ENCODE measurements around the gene ZBTB25.

Gene ZBTB25

GRCh38 chr14:64509036-64509435 is 5.4 kb upstream of the ZBTB25 start:
- peak overlapping the region; percentile 92 for H3K4me3 ChIP-seq (ENCODE audit: low read length)

GRCh38 chr14:64508215-64508776 is 4.7 kb upstream of the ZBTB25 start:
- Histone ChIP-seq H3K9ac (ENCODE audit: low read length) (peak overlapping the region; percentile 96), H3K4me1 (ENCODE audit: control insufficient read depth, insufficient read depth, low read length) (peaks cover 56% of the 10 kb centered on the region), H3K27me3 (replicated peaks; ENCODE audit: control insufficient read depth, insufficient read depth, low read length) (no peaks in the 10 kb centered on the region), H3K4me3 (ENCODE audit: low read length) (peak overlapping the region; percentile 92), H3K9me3 (ENCODE audit: control insufficient read depth, low read length) (no peaks in the 10 kb centered on the region), H3K36me3 (ENCODE audit: control insufficient read depth, insufficient read depth, low read length, severe bottlenecking) (peaks cover 4% of the 10 kb centered on the region)
- DNase-seq (ENCODE audit: low read depth): no peak

More at GRCh38 chr14:64509036-64509435, 5.4 kb upstream of the ZBTB25 start:
- no peak overlapping the region for H3K9ac ChIP-seq (ENCODE audit: low read length)
- peaks cover 58% of the 10 kb centered on the region for H3K4me1 ChIP-seq (ENCODE audit: control insufficient read depth, insufficient read depth, low read length)
- no peaks in the 10 kb centered on the region for H3K27me3 ChIP-seq (replicated peaks; ENCODE audit: control insufficient read depth, insufficient read depth, low read length)
- no peaks in the 10 kb centered on the region for H3K9me3 ChIP-seq (ENCODE audit: control insufficient read depth, low read length)
- H3K36me3 ChIP-seq (ENCODE audit: control insufficient read depth, insufficient read depth, low read length, severe bottlenecking): peaks cover 6% of the 10 kb centered on the region
- DNase-seq (ENCODE audit: low read depth): no peak

- Histone ChIP-seq H3K27me3 (replicated peaks; ENCODE audit: control insufficient read depth, insufficient read depth, low read length) (no peaks in the 10 kb centered on the region), H3K4me3 (ENCODE audit: low read length) (peak overlapping the region; percentile 92), H3K9me3 (ENCODE audit: control insufficient read depth, low read length) (no peaks in the 10 kb centered on the region), H3K36me3 (ENCODE audit: control insufficient read depth, insufficient read depth, low read length, severe bottlenecking) (peaks cover 4% of the 10 kb centered on the region), H3K4me1 (ENCODE audit: control insufficient read depth, insufficient read depth, low read length) (peaks cover 58% of the 10 kb centered on the region), H3K9ac (ENCODE audit: low read length) (peak overlapping the region; percentile 96)
- peak; percentile 46 for DNase-seq (ENCODE audit: low read depth)
Observed at GRCh38 chr14:64507376-64508156, 3.9 kb upstream of the ZBTB25 start.

GRCh38 chr14:64506721-64507120 is 3.1 kb upstream of the ZBTB25 start:
- H3K4me3 ChIP-seq (ENCODE audit: low read length): peak overlapping the region; percentile 92
- H3K4me1 ChIP-seq (ENCODE audit: control insufficient read depth, insufficient read depth, low read length): peaks cover 60% of the 10 kb centered on the region
- peaks cover 3% of the 10 kb centered on the region for H3K36me3 ChIP-seq (ENCODE audit: control insufficient read depth, insufficient read depth, low read length, severe bottlenecking)
- DNase-seq (ENCODE audit: low read depth): peak; percentile 22
- H3K9me3 ChIP-seq (ENCODE audit: control insufficient read depth, low read length): no peaks in the 10 kb centered on the region
- H3K27me3 ChIP-seq (replicated peaks; ENCODE audit: control insufficient read depth, insufficient read depth, low read length): no peaks in the 10 kb centered on the region
- peak overlapping the region; percentile 96 for H3K9ac ChIP-seq (ENCODE audit: low read length)

DNA sequence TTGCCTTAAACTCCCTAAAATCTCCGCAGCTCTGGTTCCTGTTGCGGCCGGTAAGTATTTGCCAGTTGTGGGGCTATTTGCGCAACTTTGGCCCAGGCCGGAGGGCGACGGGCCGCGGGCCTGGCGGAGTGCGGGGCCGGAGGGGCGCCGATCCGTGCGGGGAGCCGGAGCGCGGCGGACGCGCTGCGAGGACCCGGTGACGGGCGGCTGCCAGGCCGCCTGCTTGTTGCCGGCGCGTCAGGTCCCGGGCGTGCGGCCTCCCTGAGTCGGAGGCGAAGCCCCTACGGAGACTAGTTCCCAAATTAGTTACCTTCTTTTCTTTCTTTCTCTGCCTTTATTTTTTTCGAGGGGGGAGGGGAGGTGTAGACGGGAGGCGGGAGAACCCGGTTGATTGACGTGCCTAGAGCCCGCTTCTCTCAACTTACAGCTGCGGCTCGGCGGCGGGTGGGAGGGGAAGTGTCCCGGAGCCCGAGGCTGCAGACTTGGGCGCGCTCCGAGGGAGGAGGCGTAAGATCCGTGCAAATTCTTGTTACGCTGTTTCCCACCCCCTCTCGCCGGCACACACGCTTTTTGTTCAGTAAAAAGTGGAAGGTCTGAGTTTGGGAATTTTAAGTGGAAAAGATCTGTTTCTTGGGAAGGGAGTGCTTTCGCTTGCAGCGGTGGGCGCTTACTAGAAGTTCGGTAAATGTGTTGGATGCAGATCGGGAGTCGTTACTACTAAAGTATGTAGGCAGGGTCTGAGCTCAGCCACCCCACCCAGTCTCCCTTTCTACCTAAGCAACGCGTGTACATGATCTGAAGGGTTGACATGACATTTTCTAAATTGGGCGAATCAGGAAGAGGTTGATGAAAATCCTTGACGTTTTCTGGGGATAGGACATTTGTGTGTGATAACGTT is 1.5 kb upstream of the ZBTB25 start:
- Histone ChIP-seq H3K9me3 (ENCODE audit: control insufficient read depth, low read length) (no peaks in the 10 kb centered on the region), H3K4me1 (ENCODE audit: control insufficient read depth, insufficient read depth, low read length) (peaks cover 61% of the 10 kb centered on the region), H3K27me3 (replicated peaks; ENCODE audit: control insufficient read depth, insufficient read depth, low read length) (no peaks in the 10 kb centered on the region), H3K36me3 (ENCODE audit: control insufficient read depth, insufficient read depth, low read length, severe bottlenecking) (no peaks in the 10 kb centered on the region), H3K9ac (ENCODE audit: low read length) (peak overlapping the region; percentile 96), H3K4me3 (ENCODE audit: low read length) (peak overlapping the region; percentile 92)
- peak; percentile 96 for DNase-seq (ENCODE audit: low read depth)

GRCh38 chr14:64504310-64504896 is 765 bp upstream of the ZBTB25 start, which contains the start of gene ZBTB1:
Gene ZBTB1 (plus strand): TSS chr14:64504770. CDS start chr14:64521505, 16,735 bp downstream.
- Histone ChIP-seq H3K4me1 (ENCODE audit: control insufficient read depth, insufficient read depth, low read length) (peaks cover 64% of the 10 kb centered on the region), H3K36me3 (ENCODE audit: control insufficient read depth, insufficient read depth, low read length, severe bottlenecking) (no peaks in the 10 kb centered on the region)
- DNase-seq (ENCODE audit: low read depth): peak; percentile 93

DNA sequence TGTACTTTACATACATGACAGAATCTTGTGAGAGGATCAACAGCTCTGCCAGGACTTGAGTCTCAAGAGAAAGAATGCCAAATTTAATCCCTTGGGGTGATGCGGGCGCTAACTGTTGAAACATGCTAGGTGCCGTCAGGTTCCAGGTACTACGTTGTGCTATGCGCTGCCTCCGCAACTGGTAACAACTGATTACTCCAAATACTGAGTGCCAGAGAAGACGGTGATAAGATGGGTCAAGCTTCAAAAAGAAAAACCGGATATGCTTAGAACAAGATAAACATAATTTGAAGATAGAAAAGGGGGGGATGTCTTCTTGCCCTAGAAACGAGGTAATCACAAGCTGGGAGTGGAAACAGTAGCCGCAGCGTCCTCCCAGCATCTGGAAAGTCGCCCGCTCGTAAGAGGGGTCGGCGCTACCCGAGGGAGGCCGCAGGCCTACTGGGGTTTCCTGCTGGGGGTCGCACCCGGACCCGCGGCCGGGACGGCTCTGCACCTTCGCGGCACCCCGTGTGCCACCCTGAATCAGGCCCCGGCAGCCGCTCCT is 678 bp downstream of the ZBTB25 start:
- Histone ChIP-seq H3K9me3 (ENCODE audit: control insufficient read depth, low read length) (no peaks in the 10 kb centered on the region), H3K4me3 (ENCODE audit: low read length) (peak overlapping the region; percentile 92), H3K9ac (ENCODE audit: low read length) (peak overlapping the region; percentile 96), H3K36me3 (ENCODE audit: control insufficient read depth, insufficient read depth, low read length, severe bottlenecking) (peaks cover 4% of the 10 kb centered on the region), H3K27me3 (replicated peaks; ENCODE audit: control insufficient read depth, insufficient read depth, low read length) (no peaks in the 10 kb centered on the region), H3K4me1 (ENCODE audit: control insufficient read depth, insufficient read depth, low read length) (peaks cover 50% of the 10 kb centered on the region)
- peak; percentile 52 for DNase-seq (ENCODE audit: low read depth)

More at GRCh38 chr14:64504310-64504896, 765 bp upstream of the ZBTB25 start, which contains the start of gene ZBTB1:
- Histone ChIP-seq H3K9ac (ENCODE audit: low read length) (peak within 1 kb of the TSS; percentile 96), H3K9me3 (ENCODE audit: control insufficient read depth, low read length) (no peaks in the 10 kb centered on the region), H3K27me3 (replicated peaks; ENCODE audit: control insufficient read depth, insufficient read depth, low read length) (no peaks in the 10 kb centered on the region), H3K4me3 (ENCODE audit: low read length) (peak within 1 kb of the TSS; percentile 92)

GRCh38 chr14:64502456-64502855 is 1.2 kb downstream of the ZBTB25 start:
- peaks cover 45% of the 10 kb centered on the region for H3K4me1 ChIP-seq (ENCODE audit: control insufficient read depth, insufficient read depth, low read length)
- no peaks in the 10 kb centered on the region for H3K9me3 ChIP-seq (ENCODE audit: control insufficient read depth, low read length)
- peak overlapping the region; percentile 92 for H3K4me3 ChIP-seq (ENCODE audit: low read length)
- H3K27me3 ChIP-seq (replicated peaks; ENCODE audit: control insufficient read depth, insufficient read depth, low read length): no peaks in the 10 kb centered on the region
- no peak for DNase-seq (ENCODE audit: low read depth)
- H3K36me3 ChIP-seq (ENCODE audit: control insufficient read depth, insufficient read depth, low read length, severe bottlenecking): peaks cover 9% of the 10 kb centered on the region
- peak overlapping the region; percentile 96 for H3K9ac ChIP-seq (ENCODE audit: low read length)

DNA sequence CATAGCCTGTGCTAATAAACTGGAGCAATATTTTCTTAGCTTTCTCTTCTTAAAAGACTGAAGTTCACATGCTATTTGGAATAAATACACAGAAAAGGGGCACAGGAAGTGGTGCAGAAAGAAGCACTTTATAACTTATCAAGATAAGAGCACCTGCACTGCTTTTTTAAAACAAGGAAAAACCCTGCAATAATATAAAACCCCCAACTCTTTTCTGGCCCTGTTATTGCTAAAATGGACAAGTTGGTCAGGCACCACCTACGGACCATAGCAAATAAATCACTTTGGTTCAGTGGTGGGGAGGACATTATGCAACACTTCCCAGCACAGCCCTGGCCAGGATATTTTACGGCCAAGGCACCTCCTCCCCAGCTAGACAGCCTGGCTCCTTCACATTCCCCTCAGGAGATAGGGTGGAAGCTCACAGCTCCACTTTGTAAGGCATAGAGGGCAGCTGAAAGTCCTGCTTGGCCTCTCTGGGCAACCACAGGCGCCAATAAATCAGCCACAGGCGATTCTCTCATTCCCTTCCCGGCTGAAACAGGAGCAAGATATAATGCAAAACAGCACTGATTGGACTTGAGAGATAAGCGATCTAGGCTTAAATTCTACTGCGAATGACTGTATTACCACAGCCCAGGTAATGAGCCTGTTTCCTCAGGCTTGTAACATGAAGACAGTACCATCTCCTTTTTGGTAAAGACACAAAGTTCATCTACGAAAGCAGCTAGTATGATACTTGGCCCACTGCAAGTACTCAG is 2.0 kb downstream of the ZBTB25 start:
- peak overlapping the region; percentile 96 for H3K9ac ChIP-seq (ENCODE audit: low read length)
- peak overlapping the region; percentile 92 for H3K4me3 ChIP-seq (ENCODE audit: low read length)
- no peaks in the 10 kb centered on the region for H3K27me3 ChIP-seq (replicated peaks; ENCODE audit: control insufficient read depth, insufficient read depth, low read length)
- peaks cover 9% of the 10 kb centered on the region for H3K36me3 ChIP-seq (ENCODE audit: control insufficient read depth, insufficient read depth, low read length, severe bottlenecking)
- H3K9me3 ChIP-seq (ENCODE audit: control insufficient read depth, low read length): no peaks in the 10 kb centered on the region
- peaks cover 37% of the 10 kb centered on the region for H3K4me1 ChIP-seq (ENCODE audit: control insufficient read depth, insufficient read depth, low read length)
- peak; percentile 65 for DNase-seq (ENCODE audit: low read depth)

- DNase-seq (ENCODE audit: low read depth): peak; percentile 65
- H3K9ac ChIP-seq (ENCODE audit: low read length): peak overlapping the region; percentile 96
- H3K4me3 ChIP-seq (ENCODE audit: low read length): peak overlapping the region; percentile 46
- peaks cover 34% of the 10 kb centered on the region for H3K4me1 ChIP-seq (ENCODE audit: control insufficient read depth, insufficient read depth, low read length)
- peaks cover 13% of the 10 kb centered on the region for H3K36me3 ChIP-seq (ENCODE audit: control insufficient read depth, insufficient read depth, low read length, severe bottlenecking)
- no peaks in the 10 kb centered on the region for H3K27me3 ChIP-seq (replicated peaks; ENCODE audit: control insufficient read depth, insufficient read depth, low read length)
- H3K9me3 ChIP-seq (ENCODE audit: control insufficient read depth, low read length): no peaks in the 10 kb centered on the region
Observed at GRCh38 chr14:64500088-64500487, 3.5 kb downstream of the ZBTB25 start.
